Mesothelial cell of epicardium (in vitro differentiated cells): Measurements from ENCODE around the gene PALLD. TPM values are rescaled to one million over a fixed set of nuclear protein-coding genes. Genes with fewer than 3 reads are reported as not detected.

Source experiments
- DNase-seq, 2 experiments: peaks; one replicate each; pipeline ENCODE4 v3.0.0; 2021; ENCODE audit warnings: low spot score in 2 of 2; ENCODE audit not compliant: unreplicated experiment in 2 of 2
- H3K27ac Mint-ChIP-seq: 2 replicates; pipeline ENCODE4 v1.8.0; 2021; ENCODE audit warnings: mixed read lengths
- H3K27me3 Mint-ChIP-seq: 2 replicates; pipeline ENCODE4 v1.8.0; 2021; ENCODE audit warnings: low read depth, mixed read lengths
- H3K36me3 Mint-ChIP-seq: 2 replicates; pipeline ENCODE4 v1.8.0; 2021; ENCODE audit warnings: mixed read lengths
- H3K4me1 Mint-ChIP-seq: 2 replicates; pipeline ENCODE4 v1.8.0; 2021; ENCODE audit warnings: mixed read lengths
- H3K4me3 Mint-ChIP-seq: 2 replicates; pipeline ENCODE4 v1.8.0; 2021; ENCODE audit warnings: mild to moderate bottlenecking, moderate library complexity, mixed read lengths
- H3K9me3 Mint-ChIP-seq: 2 replicates; pipeline ENCODE4 v1.8.0; 2021; ENCODE audit warnings: mixed read lengths
- total RNA-seq: library from RNA; stranded (reverse); gene quantifications from 3 replicates; pipeline ENCODE4 v1.2.1, GENCODE V29; 2021
- TF ChIP-seq, protein P1 (sequence below): fragments of 200-600 bp; sonication (generic); IDR thresholded peaks from one replicate; pipeline ENCODE4 v1.5.0; 2021; ENCODE audit warnings: antibody characterized with exemption; ENCODE audit not compliant: unreplicated experiment

Gene PALLD
- total RNA-seq, 1 donor from 2014 or later = 158 TPM

DNA sequence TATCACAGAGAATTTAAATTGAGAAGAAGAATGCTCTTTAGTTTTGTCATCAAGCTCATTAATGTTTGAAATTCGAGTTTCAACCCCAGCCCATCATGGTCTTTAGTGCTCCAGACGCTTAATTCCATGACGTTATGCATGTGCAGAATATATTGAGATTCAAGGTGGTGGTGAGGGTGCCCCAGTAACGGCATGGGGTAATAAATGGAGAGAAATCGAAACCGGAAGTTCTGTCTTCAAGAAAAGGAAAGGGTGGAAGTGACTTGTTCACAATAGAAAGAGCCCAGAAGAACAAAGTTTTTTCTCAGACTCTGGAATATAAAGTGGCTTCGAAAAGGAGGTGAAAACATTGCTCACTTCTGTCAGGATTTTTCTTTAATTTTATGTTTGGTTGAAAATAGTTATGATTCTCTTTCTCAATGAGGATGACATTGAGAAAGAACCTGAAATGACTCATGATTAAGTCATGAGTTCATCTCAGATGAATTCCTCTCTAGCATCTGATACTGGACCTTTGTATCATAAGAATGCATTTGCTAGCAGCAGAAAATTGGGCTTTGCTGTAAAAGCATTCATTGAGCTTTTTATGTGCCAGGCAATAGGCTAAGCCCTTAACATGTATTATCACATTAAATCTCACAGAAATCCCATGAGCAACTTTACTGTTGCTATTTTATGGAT lies 15.8 kb upstream of the PALLD start:
- no peaks in the 10 kb centered on the region for H3K27me3 Mint-ChIP-seq
- peaks cover 27% of the 10 kb centered on the region for H3K4me1 Mint-ChIP-seq
- TF ChIP-seq, protein P1, sequence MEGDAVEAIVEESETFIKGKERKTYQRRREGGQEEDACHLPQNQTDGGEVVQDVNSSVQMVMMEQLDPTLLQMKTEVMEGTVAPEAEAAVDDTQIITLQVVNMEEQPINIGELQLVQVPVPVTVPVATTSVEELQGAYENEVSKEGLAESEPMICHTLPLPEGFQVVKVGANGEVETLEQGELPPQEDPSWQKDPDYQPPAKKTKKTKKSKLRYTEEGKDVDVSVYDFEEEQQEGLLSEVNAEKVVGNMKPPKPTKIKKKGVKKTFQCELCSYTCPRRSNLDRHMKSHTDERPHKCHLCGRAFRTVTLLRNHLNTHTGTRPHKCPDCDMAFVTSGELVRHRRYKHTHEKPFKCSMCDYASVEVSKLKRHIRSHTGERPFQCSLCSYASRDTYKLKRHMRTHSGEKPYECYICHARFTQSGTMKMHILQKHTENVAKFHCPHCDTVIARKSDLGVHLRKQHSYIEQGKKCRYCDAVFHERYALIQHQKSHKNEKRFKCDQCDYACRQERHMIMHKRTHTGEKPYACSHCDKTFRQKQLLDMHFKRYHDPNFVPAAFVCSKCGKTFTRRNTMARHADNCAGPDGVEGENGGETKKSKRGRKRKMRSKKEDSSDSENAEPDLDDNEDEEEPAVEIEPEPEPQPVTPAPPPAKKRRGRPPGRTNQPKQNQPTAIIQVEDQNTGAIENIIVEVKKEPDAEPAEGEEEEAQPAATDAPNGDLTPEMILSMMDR = no peak
- no peaks in the 10 kb centered on the region for H3K9me3 Mint-ChIP-seq
- H3K4me3 Mint-ChIP-seq = peak overlapping the region; percentile 88
- no peak for DNase-seq
- H3K27ac Mint-ChIP-seq = peak overlapping the region; percentile 98
- no peaks in the 10 kb centered on the region for H3K36me3 Mint-ChIP-seq

DNA sequence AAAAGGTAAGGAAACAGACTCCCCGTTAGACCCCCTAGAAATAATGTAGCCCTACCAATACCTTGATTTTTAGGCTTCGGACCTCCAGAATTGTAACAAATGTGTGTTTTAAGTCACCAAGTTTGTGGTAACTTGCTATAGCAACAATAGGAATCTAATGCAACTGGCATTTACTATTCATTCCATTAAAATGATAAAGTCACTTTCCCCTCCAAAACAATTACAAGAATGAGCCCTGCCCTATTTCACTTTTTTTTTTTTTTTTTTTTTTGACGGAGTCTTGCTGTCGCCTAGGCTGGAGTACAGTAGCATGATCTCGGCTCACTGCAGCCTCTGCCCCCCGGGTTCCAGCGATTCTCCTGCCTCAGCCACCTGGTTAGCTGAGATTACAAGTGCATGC lies 13.0 kb upstream of the PALLD start:
- no peak for DNase-seq
- H3K4me3 Mint-ChIP-seq = no peak overlapping the region
- H3K27me3 Mint-ChIP-seq = no peaks in the 10 kb centered on the region
- H3K4me1 Mint-ChIP-seq = peaks cover 24% of the 10 kb centered on the region
- H3K27ac Mint-ChIP-seq = no peak overlapping the region
- TF ChIP-seq, protein P1 = no peak
- H3K36me3 Mint-ChIP-seq = no peaks in the 10 kb centered on the region
- no peaks in the 10 kb centered on the region for H3K9me3 Mint-ChIP-seq

DNA sequence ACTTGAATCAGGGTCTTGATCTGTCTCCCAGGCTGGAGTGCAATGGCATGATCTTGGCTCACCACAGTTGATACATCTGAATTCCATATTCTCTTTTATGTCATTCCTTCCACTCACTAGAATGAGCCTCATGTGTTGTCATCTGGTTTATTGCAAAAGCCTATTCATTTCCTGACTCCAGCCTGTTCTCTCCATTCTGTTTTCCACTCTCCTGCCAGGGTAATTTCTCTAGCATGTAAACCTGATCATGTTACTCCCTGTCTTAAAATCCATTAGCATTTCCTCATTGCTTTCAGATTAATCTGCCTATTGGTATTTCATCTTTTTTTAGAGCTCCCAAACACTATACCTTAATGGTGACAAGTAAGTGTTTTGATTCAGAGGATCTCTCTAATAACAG lies 12.2 kb upstream of the PALLD start:
- Mint-ChIP-seq H3K4me1 (peaks cover 23% of the 10 kb centered on the region), H3K4me3 (no peak overlapping the region), H3K9me3 (no peaks in the 10 kb centered on the region), H3K27ac (no peak overlapping the region), H3K27me3 (no peaks in the 10 kb centered on the region), H3K36me3 (no peaks in the 10 kb centered on the region)
- TF ChIP-seq, protein P1 = no peak
- DNase-seq = no peak

DNA sequence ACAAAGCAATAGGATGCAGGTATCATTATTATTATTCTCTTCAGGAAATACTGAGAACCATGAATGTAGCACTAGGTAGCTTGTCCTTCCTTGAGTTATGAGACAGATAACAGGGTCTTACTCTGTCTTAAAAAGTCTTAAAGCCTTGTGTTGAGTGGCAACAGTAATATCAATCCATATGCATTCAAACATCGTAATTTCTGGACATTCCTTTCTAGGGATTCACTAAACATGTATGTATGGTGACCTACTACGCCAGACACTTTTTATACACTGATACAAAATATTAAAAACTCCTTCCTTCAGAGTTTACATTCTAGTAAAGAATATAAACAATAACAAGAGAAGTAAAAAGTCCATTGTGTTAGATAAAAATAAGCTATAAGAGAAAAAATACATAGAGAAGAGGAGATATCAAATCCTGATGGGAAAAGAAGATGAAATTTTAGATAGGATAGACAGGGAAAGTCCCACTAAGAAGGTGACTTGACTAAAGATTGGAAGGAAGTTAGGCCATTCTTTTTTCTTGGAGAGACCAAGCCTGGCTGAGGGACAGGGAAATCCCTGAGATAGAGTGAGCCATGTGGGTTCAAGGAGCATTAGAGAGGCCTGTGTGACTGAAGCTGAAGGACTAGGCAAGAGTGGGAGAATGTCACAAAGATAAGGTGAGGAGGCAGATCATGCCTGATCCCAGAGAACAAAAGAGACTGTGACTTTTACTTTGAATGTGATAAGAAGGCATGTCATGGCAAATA lies 11.5 kb upstream of the PALLD start:
- no peaks in the 10 kb centered on the region for H3K9me3 Mint-ChIP-seq
- no peaks in the 10 kb centered on the region for H3K27me3 Mint-ChIP-seq
- H3K4me3 Mint-ChIP-seq = no peak overlapping the region
- no peaks in the 10 kb centered on the region for H3K36me3 Mint-ChIP-seq
- DNase-seq = no peak
- H3K4me1 Mint-ChIP-seq = peaks cover 22% of the 10 kb centered on the region
- TF ChIP-seq, protein P1 = no peak
- H3K27ac Mint-ChIP-seq = no peak overlapping the region

DNA sequence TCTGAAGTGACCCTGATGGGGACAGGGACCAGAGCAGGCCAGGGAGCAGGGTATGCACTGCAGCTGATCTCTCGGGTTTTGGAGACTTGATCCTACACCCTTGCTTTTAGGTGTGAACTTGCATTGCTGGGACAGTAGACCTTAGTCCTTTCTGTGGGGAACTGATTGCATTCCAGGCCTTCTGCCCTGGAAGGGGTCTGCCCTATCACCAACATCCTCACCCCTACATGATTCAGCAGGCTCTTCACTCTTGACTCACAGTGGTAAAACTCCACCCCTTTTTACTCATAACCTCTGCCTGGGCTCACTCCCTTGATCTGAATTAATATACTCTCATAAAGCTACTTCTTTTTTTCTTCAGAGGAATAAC lies 10.0 kb upstream of the PALLD start:
- Mint-ChIP-seq H3K27ac (no peak overlapping the region), H3K9me3 (no peaks in the 10 kb centered on the region), H3K4me1 (peaks cover 8% of the 10 kb centered on the region), H3K4me3 (no peak overlapping the region), H3K36me3 (no peaks in the 10 kb centered on the region), H3K27me3 (no peaks in the 10 kb centered on the region)
- DNase-seq = no peak
- TF ChIP-seq, protein P1 = no peak
